Gastrocnemius medialis (tissue), 4 donors: ENCODE measurements around the gene RNF38.

Experiments
- POLR2A ChIP-seq, 2 donors: fragments of 450-650 bp; IDR thresholded peaks; one replicate each; pipeline ENCODE4 v1.6.1; 2017; ENCODE audit warnings: antibody characterized with exemption in 2 of 2, mild to moderate bottlenecking in 2 of 2, moderate library complexity in 2 of 2
- TF ChIP-seq, protein P1 (sequence below), 5 experiments: fragments of 450-650 bp in 3 of 5; fragments of 200-600 bp in 2 of 5; sonication (generic) in 2 of 5; IDR thresholded peaks in 4 of 5; conservative IDR thresholded peaks in 1 of 5; 1 replicate in 4 of 5; 2 replicates in 1 of 5; pipeline ENCODE4 v1.5.1; 2016 to 2019; ENCODE audit warnings: antibody characterized with exemption in 5 of 5, mild to moderate bottlenecking in 3 of 5, moderate library complexity in 3 of 5

DNA sequence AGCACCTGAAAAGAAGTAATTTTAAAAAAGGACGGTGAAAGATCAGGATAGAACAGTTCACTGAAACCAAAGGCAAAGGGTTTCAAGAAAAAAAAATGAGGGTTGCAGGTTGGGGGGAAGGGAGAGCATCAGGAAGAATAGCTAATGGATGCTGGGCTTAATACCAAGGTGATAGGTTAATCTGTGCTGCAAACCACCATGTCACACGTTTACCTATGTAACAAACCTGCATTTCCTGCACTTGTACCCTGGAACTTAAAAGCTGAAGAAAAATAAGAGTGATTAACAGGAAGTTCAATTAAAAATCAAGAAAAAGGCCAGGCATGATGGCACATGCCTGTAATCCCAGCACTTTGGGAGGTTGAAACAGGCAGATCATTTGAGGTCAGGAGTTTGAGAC, 44.1 kb upstream of the RNF38 start:
- TF ChIP-seq, protein P1, sequence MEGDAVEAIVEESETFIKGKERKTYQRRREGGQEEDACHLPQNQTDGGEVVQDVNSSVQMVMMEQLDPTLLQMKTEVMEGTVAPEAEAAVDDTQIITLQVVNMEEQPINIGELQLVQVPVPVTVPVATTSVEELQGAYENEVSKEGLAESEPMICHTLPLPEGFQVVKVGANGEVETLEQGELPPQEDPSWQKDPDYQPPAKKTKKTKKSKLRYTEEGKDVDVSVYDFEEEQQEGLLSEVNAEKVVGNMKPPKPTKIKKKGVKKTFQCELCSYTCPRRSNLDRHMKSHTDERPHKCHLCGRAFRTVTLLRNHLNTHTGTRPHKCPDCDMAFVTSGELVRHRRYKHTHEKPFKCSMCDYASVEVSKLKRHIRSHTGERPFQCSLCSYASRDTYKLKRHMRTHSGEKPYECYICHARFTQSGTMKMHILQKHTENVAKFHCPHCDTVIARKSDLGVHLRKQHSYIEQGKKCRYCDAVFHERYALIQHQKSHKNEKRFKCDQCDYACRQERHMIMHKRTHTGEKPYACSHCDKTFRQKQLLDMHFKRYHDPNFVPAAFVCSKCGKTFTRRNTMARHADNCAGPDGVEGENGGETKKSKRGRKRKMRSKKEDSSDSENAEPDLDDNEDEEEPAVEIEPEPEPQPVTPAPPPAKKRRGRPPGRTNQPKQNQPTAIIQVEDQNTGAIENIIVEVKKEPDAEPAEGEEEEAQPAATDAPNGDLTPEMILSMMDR (IDR thresholded peaks at IDR 0.05 in 4 of 5, conservative IDR thresholded peaks at IDR 0.05 in 1 of 5), result no peak
- TF ChIP-seq POLR2A (IDR thresholded peaks at IDR 0.05), result no peak
